GM12878 (cell line): ENCODE data around the gene POLR3F. TPM values are rescaled to one million over a fixed set of nuclear protein-coding genes. Genes with fewer than 3 reads are reported as not detected.
"Not testable (repeated sequence)": the region's sequence is repeated elsewhere in the genome, so short reads cannot be mapped to it uniquely, and the experiment has no call there.

Experiments used
- ATAC-seq: fragments of 200-7000 bp; cut with Tn5 transposase; 3 replicates; pipeline ENCODE4 v1.9.1; 2020; ENCODE audit warnings: mild to moderate bottlenecking, moderate library complexity
- BruUV-seq: library from RNA; stranded (reverse); fragments of 400-500 nt; replicated peaks from 2 replicates; lab custom pipeline; 2021; lab: Mats Ljungman, UMichigan
- CTCF ChIA-PET: fragments of 300-600 bp; sonication (Branson Sonifier 250); formaldehyde crosslinking; extraction: SDS; loops from one replicate; lab custom pipeline; 2021; ENCODE audit warnings: inconsistent platforms; lab: Yijun Ruan, JAX
- POLR2A ChIA-PET: fragments of 350-600 bp; formaldehyde crosslinking; extraction: SDS; loops from one replicate; lab custom pipeline; 2021; ENCODE audit warnings: inconsistent platforms; lab: Charles Lee
- RAD21 ChIA-PET: fragments of 300-600 bp; sonication (Branson Sonifier 250); formaldehyde crosslinking; loops from one replicate; lab custom pipeline; 2023; ENCODE audit warnings: antibody characterized with exemption; ENCODE audit not compliant: unreplicated experiment; lab: Charles Lee
- SMC1A ChIA-PET: fragments of 300-600 bp; sonication (Branson Sonifier 250); formaldehyde crosslinking; loops from one replicate; lab custom pipeline; 2023; ENCODE audit not compliant: unreplicated experiment, uncharacterized antibody; lab: Charles Lee
- DNase-seq: peaks from one replicate; pipeline ENCODE4 v3.0.0-alpha.2; 2011; ENCODE audit warnings: low read depth, low spot score
- FAIRE-seq: peaks from 3 replicates; lab custom pipeline; 2011; peaks lifted over from hg19 to GRCh38; lab: Jason Lieb, UNC
- H2AFZ ChIP-seq: 2 replicates; pipeline ENCODE4 v1.6.0; 2011; ENCODE audit warnings: low read depth, low read length, control low read depth; ENCODE audit not compliant: control insufficient read depth
- H3K27ac ChIP-seq: 2 replicates; pipeline ENCODE4 v1.5.1; 2011; ENCODE audit warnings: control low read depth; ENCODE audit not compliant: control insufficient read depth, insufficient read depth
- H3K27me3 ChIP-seq, 2 experiments: replicated peaks in 1 of 2; 2 replicates each; pipeline versions ENCODE4 v1.6.0 to v1.6.1; 2011; ENCODE audit warnings: low read length in 1 of 2; ENCODE audit not compliant: control insufficient read depth in 2 of 2, insufficient read depth in 2 of 2
- H3K36me3 ChIP-seq, 2 experiments: 2 replicates each; pipeline ENCODE4 v1.5.1; 2011; ENCODE audit warnings: low read length in 1 of 2; ENCODE audit not compliant: control insufficient read depth in 2 of 2, insufficient read depth in 2 of 2
- H3K4me1 ChIP-seq: 2 replicates; pipeline ENCODE4 v1.6.1; 2011; ENCODE audit warnings: mild to moderate bottlenecking, low read length, moderate library complexity, mixed read lengths; ENCODE audit not compliant: control insufficient read depth, insufficient read depth
- H3K4me2 ChIP-seq: 2 replicates; pipeline ENCODE4 v1.6.0; 2011; ENCODE audit warnings: control low read depth; ENCODE audit not compliant: control insufficient read depth, insufficient read depth
- H3K4me3 ChIP-seq: fragments of 200-600 bp; sonication (generic); 2 replicates; pipeline ENCODE4 v1.5.1; 2016
- H3K79me2 ChIP-seq: 2 replicates; pipeline ENCODE4 v1.6.0; 2011; ENCODE audit warnings: low read length; ENCODE audit not compliant: control insufficient read depth, insufficient read depth
- H3K9ac ChIP-seq: 2 replicates; pipeline ENCODE4 v1.8.0; 2011; ENCODE audit warnings: low read length, control low read depth, mixed read lengths; ENCODE audit not compliant: control insufficient read depth, insufficient read depth
- H3K9me3 ChIP-seq: replicated peaks from 3 replicates; pipeline ENCODE4 v1.5.1; 2011; ENCODE audit warnings: mild to moderate bottlenecking, low read length; ENCODE audit not compliant: control insufficient read depth, insufficient read depth
- H4K20me1 ChIP-seq: 2 replicates; pipeline ENCODE4 v1.6.0; 2011; ENCODE audit not compliant: control insufficient read depth, insufficient read depth
- E2F4 ChIP-seq: IDR thresholded peaks from 2 replicates; pipeline ENCODE4 v1.6.1; 2012; ENCODE audit warnings: low read depth, low read length, improper control_type of control experiment
- FOXM1 ChIP-seq: IDR thresholded peaks from 2 replicates; pipeline ENCODE4 v1.6.1; 2012; ENCODE audit warnings: low read depth, mild to moderate bottlenecking, inconsistent platforms, low read length, moderate library complexity
- KAT2A ChIP-seq: conservative IDR thresholded peaks from 2 replicates; pipeline ENCODE4 v1.6.1; 2011; ENCODE audit warnings: low read depth, low read length; ENCODE audit not compliant: control insufficient read depth
- MTA2 ChIP-seq: fragments of 450-650 bp; IDR thresholded peaks from 2 replicates; pipeline ENCODE4 v1.6.1; 2016; ENCODE audit warnings: low read depth, mild to moderate bottlenecking, moderate library complexity
- WGBS: methylation state at CpG from one replicate; pipeline ENCODE4 v1.1.6; 2016; ENCODE audit warnings: low lambda C conversion rate; ENCODE audit not compliant: insufficient replicate concordance, insufficient coverage; ENCODE audit errors: missing lambda C conversion rate; 5-methylcytosine and 5-hydroxymethylcytosine counted together
- in situ Hi-C: fragments of 300-500 bp; cut with MboI; formaldehyde crosslinking; loops from 9 replicates; pipeline ENCODE4 v1.14.3; 2018; ENCODE audit warnings: mixed read lengths
- intact Hi-C: fragments of 100-400 bp; cut with micrococcal nuclease; formaldehyde crosslinking; loops from one replicate; pipeline ENCODE4 v1.14.2; 2022; ENCODE audit not compliant: unreplicated experiment
- polyA plus RNA-seq, 11 experiments: library from polyadenylated mRNA; depleted of rRNA in 4 of 11; unstranded in 6 of 11; stranded (reverse) in 5 of 11; fragments of >200 nt; fragmentation: Nextera tagmentation in 4 of 11; fragmentation: Illumina TruSeq in 1 of 11; extraction: Ambion mirVana in 4 of 11; extraction: Trizol in 1 of 11; gene quantifications; 1 replicate in 1 of 11; 2 replicates in 10 of 11; pipeline versions ENCODE4 v1.2.1 to v1.2.3, GENCODE V29; 2011 to 2016; ENCODE audit warnings: inconsistent platforms in 2 of 11, missing spikeins in 2 of 11, low read depth in 1 of 11
- total RNA-seq, 4 experiments: library from RNA; depleted of rRNA in 3 of 4; stranded (reverse); fragments of >200 nt in 3 of 4; fragmentation: Illumina TruSeq in 1 of 4; extraction: Trizol in 1 of 4; gene quantifications; 2 replicates each; pipeline versions ENCODE4 v1.2.1 to v1.2.3, GENCODE V29; 2013 to 2021
- TF ChIP-seq, protein P1 (sequence below): fragments of 150-350 bp; IDR thresholded peaks from 2 replicates; pipeline ENCODE4 v1.6.1; 2016; ENCODE audit warnings: low read depth, low read length

POLR3F gene
- total and polyA plus RNA-seq, 10 of the 15 experiments (the other 5 are each of a cell fraction or from before 2014, with no cell fraction given): 8.7 to 18.1 (median 12.6) TPM

- H3K27me3 ChIP-seq, FAIRE-seq, DNase-seq, BruUV-seq, H3K79me2 ChIP-seq, H3K4me1 ChIP-seq, H4K20me1 ChIP-seq, H2AFZ ChIP-seq, H3K9me3 ChIP-seq, CTCF ChIA-PET, POLR2A ChIA-PET, H3K4me3 ChIP-seq, ATAC-seq, intact Hi-C loops, H3K4me2 ChIP-seq, H3K36me3 ChIP-seq, RAD21 ChIA-PET, H3K27ac ChIP-seq, SMC1A ChIA-PET, H3K9ac ChIP-seq: not testable (repeated sequence)
- in situ Hi-C loops: loop anchor here (25.0 kb wide), 1 partner anchor 1511 kb away; the partner anchor contains the start of gene NAA20
- WGBS: 0% methylated on average over 1 of the region's 1 CpG
Observed at GRCh38 chr20:18501672-18502071, 34.5 kb downstream of the POLR3F start.

DNA sequence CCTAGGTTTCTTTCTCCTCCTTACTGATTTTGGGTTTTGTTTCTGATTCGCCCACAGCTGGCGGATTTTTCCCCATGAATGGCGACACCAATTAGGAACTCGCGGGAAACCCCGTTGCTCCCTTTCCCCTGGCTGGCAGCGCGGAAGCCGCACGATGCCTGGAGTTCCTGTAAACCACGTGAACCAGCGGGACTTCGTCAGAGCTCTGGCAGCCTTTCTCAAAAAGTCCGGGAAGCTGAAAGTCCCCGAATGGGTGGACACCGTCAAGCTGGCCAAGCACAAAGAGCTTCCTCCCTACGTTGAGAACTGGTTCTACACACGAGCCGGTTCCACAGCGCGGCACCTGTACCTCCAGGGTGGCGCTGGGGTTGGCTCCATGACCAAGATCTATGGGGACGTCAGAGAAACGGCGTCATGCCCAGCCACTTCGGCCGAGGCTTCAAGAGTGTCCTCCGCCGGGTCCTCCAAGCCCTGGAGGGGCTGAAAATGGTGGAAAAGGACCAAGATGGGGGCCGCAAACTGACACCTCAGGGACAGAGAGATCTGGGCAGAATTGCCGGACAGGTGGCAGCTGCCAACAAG is 37.4 kb downstream of the POLR3F start:
- DNase-seq (no peak), ATAC-seq (no peak), FAIRE-seq (no peak)
- intact Hi-C loops: loop anchor here (5.0 kb wide), 1 partner anchor 83 kb away; the partner anchor contains the start of gene DTD1
- Histone ChIP-seq H3K4me1 (no peaks in the 10 kb centered on the region), H3K36me3 (no peaks in the 10 kb centered on the region), H3K4me2 (no peak overlapping the region), H3K79me2 (peaks cover 13% of the 10 kb centered on the region), H4K20me1 (no peaks in the 10 kb centered on the region), H2AFZ (no peak overlapping the region), H3K27me3 (no peaks in the 10 kb centered on the region), H3K9me3 (no peaks in the 10 kb centered on the region), H3K4me3 (no peak overlapping the region), H3K9ac (no peak overlapping the region), H3K27ac (no peak overlapping the region)
- 80% methylated on average over 31 of the region's 31 CpGs for WGBS
- ChIA-PET POLR2A (interaction anchor here (5.2 kb wide), 1 partner anchor 7 kb away, joined by 96 read pairs; the partner anchor contains the start of gene RBBP9), RAD21 (interaction anchor here (0.9 kb wide), 1 partner anchor 8 kb away, joined by 4 read pairs; the partner anchor contains the start of gene RBBP9), CTCF (interaction anchor here (1.5 to 2.0 kb wide), 2 partner anchors 8 to 10 kb away, joined by 5 to 8 read pairs; no protein-coding TSS in a partner anchor), SMC1A (no interaction called here)
- no TSS peak for BruUV-seq
- TF ChIP-seq MTA2 (no peak), FOXM1 (no peak), KAT2A (no peak), E2F4 (no peak)
- TF ChIP-seq, protein P1, sequence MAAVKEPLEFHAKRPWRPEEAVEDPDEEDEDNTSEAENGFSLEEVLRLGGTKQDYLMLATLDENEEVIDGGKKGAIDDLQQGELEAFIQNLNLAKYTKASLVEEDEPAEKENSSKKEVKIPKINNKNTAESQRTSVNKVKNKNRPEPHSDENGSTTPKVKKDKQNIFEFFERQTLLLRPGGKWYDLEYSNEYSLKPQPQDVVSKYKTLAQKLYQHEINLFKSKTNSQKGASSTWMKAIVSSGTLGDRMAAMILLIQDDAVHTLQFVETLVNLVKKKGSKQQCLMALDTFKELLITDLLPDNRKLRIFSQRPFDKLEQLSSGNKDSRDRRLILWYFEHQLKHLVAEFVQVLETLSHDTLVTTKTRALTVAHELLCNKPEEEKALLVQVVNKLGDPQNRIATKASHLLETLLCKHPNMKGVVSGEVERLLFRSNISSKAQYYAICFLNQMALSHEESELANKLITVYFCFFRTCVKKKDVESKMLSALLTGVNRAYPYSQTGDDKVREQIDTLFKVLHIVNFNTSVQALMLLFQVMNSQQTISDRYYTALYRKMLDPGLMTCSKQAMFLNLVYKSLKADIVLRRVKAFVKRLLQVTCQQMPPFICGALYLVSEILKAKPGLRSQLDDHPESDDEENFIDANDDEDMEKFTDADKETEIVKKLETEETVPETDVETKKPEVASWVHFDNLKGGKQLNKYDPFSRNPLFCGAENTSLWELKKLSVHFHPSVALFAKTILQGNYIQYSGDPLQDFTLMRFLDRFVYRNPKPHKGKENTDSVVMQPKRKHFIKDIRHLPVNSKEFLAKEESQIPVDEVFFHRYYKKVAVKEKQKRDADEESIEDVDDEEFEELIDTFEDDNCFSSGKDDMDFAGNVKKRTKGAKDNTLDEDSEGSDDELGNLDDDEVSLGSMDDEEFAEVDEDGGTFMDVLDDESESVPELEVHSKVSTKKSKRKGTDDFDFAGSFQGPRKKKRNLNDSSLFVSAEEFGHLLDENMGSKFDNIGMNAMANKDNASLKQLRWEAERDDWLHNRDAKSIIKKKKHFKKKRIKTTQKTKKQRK: no peak
- in situ Hi-C loops: loop anchor here (25.0 kb wide), 1 partner anchor 1508 kb away; the partner anchor contains the start of gene NAA20
